ENCODE results near the gene BICD2.
A peak's percentile ranks its signal among the peaks of the same experiment; 100 is the strongest.

The BICD2 gene

GRCh38 chr9:92704528-92704927 is 60.1 kb downstream of the BICD2 start:
- no peak for ATAC-seq (replicated peaks)
- H3K27me3 Mint-ChIP-seq, result no peaks in the 10 kb centered on the region
- DNase-seq, result no peak
- no peaks in the 10 kb centered on the region for H3K36me3 Mint-ChIP-seq (ENCODE audit: insufficient read depth)
- no peak overlapping the region for H3K27ac Mint-ChIP-seq
- no peaks in the 10 kb centered on the region for H3K9me3 Mint-ChIP-seq
- no peak overlapping the region for H3K4me3 Mint-ChIP-seq
- peaks cover 0 to 5% of the 10 kb centered on the region in 2 donors for H3K4me1 Mint-ChIP-seq (ENCODE audit: low read depth in 2 of 2)

DNA sequence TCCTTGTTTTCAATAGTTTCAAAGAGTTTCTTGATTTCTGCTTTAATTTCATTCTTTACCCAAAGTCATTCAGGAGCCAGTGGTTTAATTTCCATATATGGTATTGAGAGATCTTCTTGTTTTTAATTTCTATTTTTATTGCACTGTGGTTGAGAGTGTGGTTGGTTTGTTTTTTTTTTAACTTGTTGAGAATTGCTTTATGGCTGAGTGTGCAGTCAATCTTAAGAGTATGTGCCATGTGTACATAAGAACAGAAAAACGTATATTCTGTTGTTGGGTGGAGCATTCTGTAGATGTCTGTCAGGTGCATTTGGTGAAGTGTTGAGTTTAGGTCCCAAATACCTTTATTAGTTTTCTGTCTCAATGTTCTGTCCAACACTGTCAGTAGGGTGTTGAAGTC is 68.0 kb downstream of the BICD2 start:
- peaks cover 9 to 13% of the 10 kb centered on the region in 2 donors for H3K4me1 Mint-ChIP-seq (ENCODE audit: low read depth in 2 of 2)
- H3K9me3 Mint-ChIP-seq, result peaks cover 16 to 24% of the 10 kb centered on the region in 2 donors
- H3K36me3 Mint-ChIP-seq (ENCODE audit: insufficient read depth), result no peaks in the 10 kb centered on the region
- H3K4me3 Mint-ChIP-seq, result peak overlapping the region in 1 of 2 donors; percentile 40
- H3K27me3 Mint-ChIP-seq, result no peaks in the 10 kb centered on the region
- DNase-seq (no peak), ATAC-seq (replicated peaks) (no peak)
- H3K27ac Mint-ChIP-seq, result peak overlapping the region in 1 of 2 donors; percentile 18

DNA sequence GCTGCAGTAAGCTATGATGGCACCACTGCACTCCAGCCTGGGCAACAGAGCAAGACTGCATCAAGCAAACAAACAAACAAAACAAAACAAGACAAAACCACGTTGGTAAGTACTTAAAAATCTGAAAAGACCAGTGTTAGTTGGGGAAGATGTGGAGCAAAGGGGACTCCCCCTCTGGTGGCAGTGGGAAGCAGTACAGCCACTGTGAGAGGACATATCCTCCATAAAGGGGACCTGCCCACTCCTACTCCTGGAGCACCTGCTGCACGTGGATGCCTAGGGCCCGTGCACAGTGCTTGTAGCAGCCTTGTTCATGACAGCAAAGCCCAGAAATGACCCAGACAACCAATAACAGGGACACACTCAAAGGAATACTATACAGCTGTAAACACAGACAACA is 77.7 kb downstream of the BICD2 start:
- H3K4me3 Mint-ChIP-seq, result no peak overlapping the region
- no peaks in the 10 kb centered on the region for H3K36me3 Mint-ChIP-seq (ENCODE audit: insufficient read depth)
- H3K9me3 Mint-ChIP-seq, result peaks cover 4 to 9% of the 10 kb centered on the region in 2 donors
- no peak for DNase-seq
- no peak overlapping the region for H3K27ac Mint-ChIP-seq
- no peaks in the 10 kb centered on the region for H3K4me1 Mint-ChIP-seq (ENCODE audit: low read depth in 2 of 2)
- no peaks in the 10 kb centered on the region for H3K27me3 Mint-ChIP-seq
- no peak for ATAC-seq (replicated peaks)

- Mint-ChIP-seq H3K9me3 (peaks cover 0 to 3% of the 10 kb centered on the region in 2 donors), H3K27ac (no peak overlapping the region), H3K4me3 (no peak overlapping the region), H3K27me3 (peaks cover 0 to 1% of the 10 kb centered on the region in 2 donors), H3K4me1 (ENCODE audit: low read depth in 2 of 2) (no peaks in the 10 kb centered on the region), H3K36me3 (ENCODE audit: insufficient read depth) (no peaks in the 10 kb centered on the region)
- DNase-seq (no peak), ATAC-seq (replicated peaks) (no peak)
Observed at GRCh38 chr9:92685022-92685421, 79.6 kb downstream of the BICD2 start.

GRCh38 chr9:92682269-92682668 is 82.4 kb downstream of the BICD2 start:
- no peak for ATAC-seq (replicated peaks)
- H3K4me1 Mint-ChIP-seq (ENCODE audit: low read depth in 2 of 2), result no peaks in the 10 kb centered on the region
- no peak overlapping the region for H3K4me3 Mint-ChIP-seq
- H3K27ac Mint-ChIP-seq, result no peak overlapping the region
- no peaks in the 10 kb centered on the region for H3K36me3 Mint-ChIP-seq (ENCODE audit: insufficient read depth)
- no peak for DNase-seq
- H3K9me3 Mint-ChIP-seq, result no peaks in the 10 kb centered on the region
- H3K27me3 Mint-ChIP-seq, result peaks cover 0 to 9% of the 10 kb centered on the region in 2 donors

- Mint-ChIP-seq H3K4me3 (no peak overlapping the region), H3K27ac (no peak overlapping the region), H3K27me3 (peaks cover 0 to 9% of the 10 kb centered on the region in 2 donors), H3K36me3 (ENCODE audit: insufficient read depth) (no peaks in the 10 kb centered on the region), H3K9me3 (no peaks in the 10 kb centered on the region), H3K4me1 (ENCODE audit: low read depth in 2 of 2) (no peaks in the 10 kb centered on the region)
- DNase-seq (no peak), ATAC-seq (replicated peaks) (no peak)
Observed at GRCh38 chr9:92680166-92681119, 84.2 kb downstream of the BICD2 start.

DNA sequence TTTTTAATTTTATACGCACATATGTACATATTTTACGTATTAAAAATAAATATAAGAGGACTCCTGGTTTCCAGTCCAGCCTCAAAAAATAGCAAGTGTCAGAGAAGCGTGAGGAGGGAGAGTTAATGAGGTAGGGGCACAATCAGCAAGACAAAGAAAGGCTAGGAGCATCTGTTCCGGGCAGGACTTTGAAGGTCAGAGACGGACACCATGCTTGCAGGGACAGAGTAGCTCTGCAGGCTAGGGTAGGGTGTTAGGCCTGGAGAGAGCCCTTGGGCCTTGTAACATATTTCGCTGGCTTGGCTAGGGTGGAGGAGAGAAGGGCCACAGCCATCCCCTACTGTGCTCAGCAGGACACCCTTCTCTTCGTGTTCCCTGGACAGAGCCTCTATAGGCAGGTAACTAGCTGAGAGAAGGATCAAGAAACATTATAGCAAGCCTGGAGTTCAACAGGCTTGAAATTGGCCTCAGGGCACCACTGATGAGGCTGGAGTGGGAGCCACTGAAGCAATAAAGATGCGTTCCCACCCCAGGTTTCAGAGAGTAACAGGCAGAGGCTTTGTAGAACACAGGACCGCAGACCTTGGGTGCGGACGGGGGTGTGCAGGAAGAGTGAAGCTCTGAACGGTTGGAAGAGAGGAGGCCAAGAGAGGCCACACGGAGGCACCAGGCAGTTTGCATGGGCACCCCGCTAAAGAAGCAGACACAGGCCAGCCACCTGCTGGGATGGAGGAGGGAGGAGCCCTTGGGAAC is 85.0 kb downstream of the BICD2 start:
- DNase-seq, result no peak
- no peak overlapping the region for H3K4me3 Mint-ChIP-seq
- H3K36me3 Mint-ChIP-seq (ENCODE audit: insufficient read depth), result no peaks in the 10 kb centered on the region
- H3K27me3 Mint-ChIP-seq, result peaks cover 0 to 9% of the 10 kb centered on the region in 2 donors
- no peak overlapping the region for H3K27ac Mint-ChIP-seq
- H3K9me3 Mint-ChIP-seq, result no peaks in the 10 kb centered on the region
- no peaks in the 10 kb centered on the region for H3K4me1 Mint-ChIP-seq (ENCODE audit: low read depth in 2 of 2)
- ATAC-seq (replicated peaks), result no peak

DNA sequence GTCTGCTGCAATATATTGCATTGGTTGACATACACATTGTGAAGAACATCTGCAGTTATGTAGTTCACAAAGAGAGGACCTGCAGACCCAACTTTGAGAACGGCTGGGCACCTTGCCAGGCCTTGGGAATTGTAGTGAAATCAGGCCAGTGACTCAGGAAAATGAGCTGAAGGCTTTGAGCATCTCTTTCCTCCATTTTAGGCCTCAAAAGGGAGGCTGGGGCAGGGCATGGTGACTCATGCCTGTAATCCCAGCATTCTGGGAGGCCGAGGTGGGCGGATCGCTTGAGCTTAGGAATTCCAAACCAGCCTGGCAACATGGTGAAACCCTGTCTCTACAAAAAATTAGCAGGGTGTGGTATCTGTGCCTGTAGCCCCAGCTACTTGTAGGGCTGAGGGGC is 93.3 kb downstream of the BICD2 start:
- H3K27me3 Mint-ChIP-seq, result no peaks in the 10 kb centered on the region
- H3K36me3 Mint-ChIP-seq (ENCODE audit: insufficient read depth), result peaks cover 9% of the 10 kb centered on the region
- peaks cover 12 to 17% of the 10 kb centered on the region in 2 donors for H3K4me1 Mint-ChIP-seq (ENCODE audit: low read depth in 2 of 2)
- H3K27ac Mint-ChIP-seq, result peak overlapping the region in 1 of 2 donors; percentile 96
- DNase-seq (no peak), ATAC-seq (replicated peaks) (no peak)
- no peaks in the 10 kb centered on the region for H3K9me3 Mint-ChIP-seq
- H3K4me3 Mint-ChIP-seq, result peak overlapping the region; percentile 90 to 91

- ATAC-seq (replicated peaks) (peak; percentile 92), DNase-seq (peak; percentile 94 to 98 (median 96))
- H3K4me3 Mint-ChIP-seq, result peak within 1 kb of the TSS; percentile 90 to 91
- peaks cover 18 to 24% of the 10 kb centered on the region in 2 donors for H3K4me1 Mint-ChIP-seq (ENCODE audit: low read depth in 2 of 2)
- H3K36me3 Mint-ChIP-seq (ENCODE audit: insufficient read depth), result peaks cover 9% of the 10 kb centered on the region
- no peaks in the 10 kb centered on the region for H3K27me3 Mint-ChIP-seq
- no peaks in the 10 kb centered on the region for H3K9me3 Mint-ChIP-seq
- H3K27ac Mint-ChIP-seq, result peak within 1 kb of the TSS; percentile 96
Observed at GRCh38 chr9:92669890-92670708, 94.5 kb downstream of the BICD2 start, which contains the start of gene IPPK. Gene IPPK, minus strand, starts transcription at chr9:92670131. Its CDS starts 143 bp downstream, at chr9:92669988.

DNA sequence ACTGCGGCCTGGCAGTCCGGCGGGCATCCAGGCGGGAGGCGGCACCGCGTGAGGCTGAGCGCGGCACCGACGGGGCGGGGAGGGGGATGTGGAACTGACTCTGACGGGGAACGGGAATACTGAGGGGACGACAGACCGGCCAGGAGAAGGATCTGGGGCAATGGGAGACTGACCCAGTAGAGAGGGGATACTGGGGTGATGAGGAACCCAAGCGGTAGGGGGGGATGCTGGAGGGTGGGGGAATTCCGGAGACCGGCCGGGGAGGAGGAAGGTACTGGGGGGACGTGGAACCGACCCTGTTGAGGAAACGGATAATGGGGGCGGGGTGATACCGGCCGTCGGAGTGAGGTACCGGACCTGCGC is 95.1 kb downstream of the BICD2 start:
- Mint-ChIP-seq H3K27me3 (no peaks in the 10 kb centered on the region), H3K9me3 (no peaks in the 10 kb centered on the region), H3K4me3 (peak overlapping the region; percentile 90 to 91), H3K36me3 (ENCODE audit: insufficient read depth) (peaks cover 9% of the 10 kb centered on the region), H3K27ac (peak overlapping the region; percentile 96), H3K4me1 (ENCODE audit: low read depth in 2 of 2) (peaks cover 24 to 29% of the 10 kb centered on the region in 2 donors)
- DNase-seq (no peak), ATAC-seq (replicated peaks) (peak; percentile 16)

GRCh38 chr9:92668746-92669526 is 95.7 kb downstream of the BICD2 start:
- no peak for ATAC-seq (replicated peaks)
- no peak for DNase-seq
- Mint-ChIP-seq H3K27me3 (no peaks in the 10 kb centered on the region), H3K36me3 (ENCODE audit: insufficient read depth) (peaks cover 9% of the 10 kb centered on the region), H3K4me3 (peak overlapping the region; percentile 90 to 91), H3K4me1 (ENCODE audit: low read depth in 2 of 2) (peaks cover 28 to 34% of the 10 kb centered on the region in 2 donors), H3K9me3 (no peaks in the 10 kb centered on the region), H3K27ac (peak overlapping the region; percentile 96)

DNA sequence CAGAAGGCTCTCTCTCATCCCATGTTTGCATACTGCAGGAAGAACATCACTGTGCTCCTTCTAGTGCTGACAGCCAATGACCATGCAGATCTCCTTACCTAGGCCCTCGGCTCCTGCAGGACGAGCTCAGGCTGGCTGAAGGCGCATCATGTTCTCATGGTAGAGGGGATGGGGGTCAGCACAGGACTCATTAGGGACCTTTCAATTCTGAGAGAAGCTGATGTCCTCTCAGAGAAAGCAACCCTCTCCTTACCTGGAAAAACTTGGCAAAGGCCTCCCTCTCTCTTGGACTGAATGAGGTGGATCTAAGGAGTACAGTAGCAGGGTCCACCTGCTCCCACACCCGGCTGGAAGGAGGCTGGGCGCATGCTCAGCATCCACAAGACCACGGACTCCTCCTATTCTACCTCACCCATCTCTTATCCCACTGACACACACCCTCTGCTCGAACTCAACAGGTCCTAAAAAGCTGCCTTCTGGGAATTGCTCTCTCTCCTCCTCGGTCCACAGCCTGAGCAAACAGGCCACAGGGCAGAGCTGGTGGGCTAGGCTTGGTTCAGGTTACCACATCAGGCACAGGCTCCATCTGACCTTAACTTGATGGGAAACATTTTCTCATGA is 97.6 kb downstream of the BICD2 start:
- Mint-ChIP-seq H3K4me1 (ENCODE audit: low read depth in 2 of 2) (peaks cover 33 to 48% of the 10 kb centered on the region in 2 donors), H3K9me3 (no peaks in the 10 kb centered on the region), H3K4me3 (no peak overlapping the region), H3K27ac (peak overlapping the region; percentile 68 to 80), H3K36me3 (ENCODE audit: insufficient read depth) (peaks cover 5% of the 10 kb centered on the region), H3K27me3 (no peaks in the 10 kb centered on the region)
- DNase-seq (no peak), ATAC-seq (replicated peaks) (no peak)
